Measurements from ENCODE around the gene MAPK10.
A peak's percentile ranks its signal among the peaks of the same experiment; 100 is the strongest.

Gene MAPK10

GRCh38 chr4:86359944-86360478, at the start of gene MAPK10:
Gene MAPK10 (minus strand): TSS chr4:86360053.
- peak; percentile 2 for DNase-seq

- no peak for DNase-seq
Observed at GRCh38 chr4:86403575-86403974, 43.7 kb upstream of the MAPK10 start.

GRCh38 chr4:86401826-86402225, 42.0 kb upstream of the MAPK10 start:
- no peak for DNase-seq

- no peak for DNase-seq
Observed at GRCh38 chr4:86400216-86400615, 40.4 kb upstream of the MAPK10 start.

GRCh38 chr4:86398187-86398586, 38.3 kb upstream of the MAPK10 start:
- no peak for DNase-seq

GRCh38 chr4:86393749-86394148, 33.9 kb upstream of the MAPK10 start:
- no peak for DNase-seq

GRCh38 chr4:86389664-86390063, 29.8 kb upstream of the MAPK10 start:
- no peak for DNase-seq

- no peak for DNase-seq
Observed at GRCh38 chr4:86388252-86388651, 28.4 kb upstream of the MAPK10 start.

GRCh38 chr4:86386817-86387415, 27.1 kb upstream of the MAPK10 start:
- no peak for DNase-seq

- no peak for DNase-seq
Observed at GRCh38 chr4:86386201-86386600, 26.3 kb upstream of the MAPK10 start.

GRCh38 chr4:86381431-86381830, 21.6 kb upstream of the MAPK10 start:
- no peak for DNase-seq

- peak; percentile 10 for DNase-seq
Observed at GRCh38 chr4:86380181-86380724, 20.4 kb upstream of the MAPK10 start.

GRCh38 chr4:86376850-86377249, 17.0 kb upstream of the MAPK10 start:
- DNase-seq = no peak

- DNase-seq = no peak
Observed at GRCh38 chr4:86368433-86368832, 8.6 kb upstream of the MAPK10 start.

- DNase-seq = no peak
Observed at GRCh38 chr4:86367577-86367976, 7.7 kb upstream of the MAPK10 start.

GRCh38 chr4:86366920-86367319, 7.1 kb upstream of the MAPK10 start:
- no peak for DNase-seq

- no peak for DNase-seq
Observed at GRCh38 chr4:86362510-86362909, 2.7 kb upstream of the MAPK10 start.

GRCh38 chr4:86358257-86358656, 1.6 kb downstream of the MAPK10 start:
- DNase-seq = no peak

- no peak for DNase-seq
Observed at GRCh38 chr4:86357608-86358007, 2.2 kb downstream of the MAPK10 start.

GRCh38 chr4:86356425-86357210, 3.2 kb downstream of the MAPK10 start:
- DNase-seq = no peak

GRCh38 chr4:86354390-86354789, 5.5 kb downstream of the MAPK10 start:
- DNase-seq = no peak

- DNase-seq = no peak
Observed at GRCh38 chr4:86346320-86346719, 13.5 kb downstream of the MAPK10 start.

GRCh38 chr4:86344127-86344526, 15.7 kb downstream of the MAPK10 start:
- DNase-seq = no peak

- no peak for DNase-seq
Observed at GRCh38 chr4:86338989-86339388, 20.9 kb downstream of the MAPK10 start.
